Measurements from ENCODE around the gene CTIF. TPM values are rescaled to one million over a fixed set of nuclear protein-coding genes. Genes with fewer than 3 reads are reported as not detected.

Gene CTIF
- total RNA-seq, 1 experiment from 2014 or later: 23.8 TPM

DNA sequence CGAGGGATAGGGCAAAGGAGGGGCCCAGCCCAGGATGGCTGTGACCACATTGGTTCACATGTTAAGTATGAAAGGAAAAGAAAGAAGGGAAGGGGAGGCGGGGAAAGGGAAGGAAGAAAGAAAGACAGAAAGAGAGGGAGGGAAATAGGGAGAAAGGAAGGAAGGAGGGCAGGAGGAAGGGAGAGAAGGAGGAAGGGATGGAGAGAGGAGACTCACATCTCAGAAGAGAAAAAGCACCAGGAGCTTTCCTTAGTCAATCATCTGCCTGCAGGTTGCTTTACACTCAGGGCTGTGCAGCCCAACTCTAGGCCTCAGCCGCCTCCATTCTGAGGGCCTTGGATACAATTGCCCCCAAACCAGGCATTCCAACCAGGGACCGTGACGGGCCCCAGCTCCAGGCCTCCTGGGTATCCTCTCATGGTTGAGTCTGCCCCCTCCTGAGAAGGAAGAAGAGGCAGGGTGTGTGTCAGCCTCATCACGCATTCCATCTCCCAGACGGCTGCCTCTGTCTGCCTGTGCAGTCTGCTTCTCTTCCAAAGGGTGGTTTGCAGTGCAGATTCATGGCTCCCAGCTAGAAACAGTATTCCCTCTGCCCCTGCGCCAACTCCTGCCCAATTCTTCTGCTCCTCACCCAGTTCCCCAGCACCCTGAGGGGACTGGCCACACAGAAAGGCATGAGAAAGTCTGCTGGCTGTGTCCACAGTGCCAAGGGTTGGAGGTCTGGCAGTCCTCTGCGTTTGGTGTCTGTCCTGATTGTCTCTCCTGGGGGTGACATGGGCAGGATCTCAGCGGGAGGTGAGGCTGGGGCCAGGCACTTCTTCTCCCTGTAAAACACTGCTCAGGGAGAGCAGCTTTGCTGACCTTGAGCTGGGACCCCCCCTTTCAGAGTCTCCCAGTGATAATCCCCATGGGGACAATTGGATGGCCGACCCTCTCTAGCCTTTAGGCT, 248.6 kb downstream of the CTIF start:
- no peak for DNase-seq (ENCODE audit: low spot score)

DNA sequence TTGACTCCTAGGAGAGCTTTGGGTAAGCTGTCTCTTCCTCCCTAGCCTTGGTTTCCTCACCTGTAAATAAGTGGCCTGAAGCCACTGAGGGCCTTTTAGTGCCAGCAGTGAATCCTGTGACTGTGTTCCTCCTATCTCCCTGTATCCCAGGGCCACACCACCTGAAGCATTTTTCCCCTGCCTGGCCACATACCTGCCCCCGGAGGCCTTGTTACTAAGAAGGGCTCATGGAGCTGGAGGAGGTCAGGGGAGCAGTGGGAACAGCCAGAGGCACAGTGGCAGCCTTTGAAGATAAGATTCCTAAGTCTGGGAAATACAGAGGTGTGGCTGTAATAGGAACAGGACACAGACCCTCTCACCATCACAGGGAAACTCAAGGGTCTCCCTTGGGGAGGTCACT, 249.5 kb downstream of the CTIF start:
- no peak for DNase-seq (ENCODE audit: low spot score)

DNA sequence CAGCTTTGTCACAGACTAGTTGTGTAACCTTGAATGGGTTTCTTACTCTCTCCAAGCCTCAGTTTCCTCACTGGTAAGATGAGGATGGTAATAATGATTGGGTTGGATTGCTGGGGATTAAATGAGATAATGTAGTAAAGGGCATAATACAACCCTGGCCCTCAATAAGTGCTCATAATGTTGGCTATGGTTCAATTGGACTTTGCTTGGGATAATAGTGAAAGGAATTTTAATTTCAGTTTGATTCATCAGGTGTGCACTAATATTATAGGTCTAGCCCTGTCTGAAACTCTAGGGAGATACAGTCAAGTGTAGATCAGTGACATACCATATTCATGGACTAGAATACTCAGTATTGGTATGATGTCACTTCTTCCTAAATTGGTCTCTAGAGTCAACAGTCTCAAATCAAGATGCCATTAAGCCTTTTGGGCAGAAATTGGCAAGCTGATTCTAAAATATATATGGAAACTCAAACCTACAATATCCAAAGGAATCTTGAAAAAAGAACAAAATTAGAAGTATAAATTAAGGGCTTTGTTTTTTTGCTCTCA, 250.5 kb downstream of the CTIF start:
- no peak for DNase-seq (ENCODE audit: low spot score)

DNA sequence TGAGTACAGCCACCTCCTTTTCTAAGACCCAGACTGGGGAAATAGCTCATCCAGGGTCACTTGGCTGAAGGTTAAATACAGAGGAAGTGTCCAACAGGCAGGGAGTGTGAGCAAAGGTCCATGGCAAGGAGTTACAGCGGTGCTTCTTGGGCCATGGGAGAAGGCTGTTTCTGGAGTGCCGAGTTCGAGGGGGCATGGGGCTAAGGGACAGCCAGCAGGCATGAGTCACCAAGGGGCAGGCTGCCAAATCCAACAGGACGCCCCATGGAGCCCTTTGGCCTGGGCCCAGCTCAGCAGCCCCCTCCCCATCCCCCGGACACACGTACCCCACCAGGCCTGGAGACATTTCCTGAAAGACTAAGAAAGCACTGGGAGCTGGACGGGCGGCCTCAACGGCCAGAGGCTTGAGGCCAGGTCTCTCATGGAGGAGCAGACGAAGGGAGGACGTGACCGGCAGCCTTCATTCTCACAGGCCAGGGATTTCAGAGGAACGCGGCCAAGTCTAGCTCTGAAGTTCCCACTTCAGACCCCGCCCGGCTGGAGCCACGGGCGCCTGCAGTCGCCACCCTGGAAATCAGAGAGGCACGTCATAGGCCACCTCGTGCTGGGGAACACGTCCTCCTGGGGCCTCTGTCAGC, 251.5 kb downstream of the CTIF start:
- no peak for DNase-seq (ENCODE audit: low spot score)

DNA sequence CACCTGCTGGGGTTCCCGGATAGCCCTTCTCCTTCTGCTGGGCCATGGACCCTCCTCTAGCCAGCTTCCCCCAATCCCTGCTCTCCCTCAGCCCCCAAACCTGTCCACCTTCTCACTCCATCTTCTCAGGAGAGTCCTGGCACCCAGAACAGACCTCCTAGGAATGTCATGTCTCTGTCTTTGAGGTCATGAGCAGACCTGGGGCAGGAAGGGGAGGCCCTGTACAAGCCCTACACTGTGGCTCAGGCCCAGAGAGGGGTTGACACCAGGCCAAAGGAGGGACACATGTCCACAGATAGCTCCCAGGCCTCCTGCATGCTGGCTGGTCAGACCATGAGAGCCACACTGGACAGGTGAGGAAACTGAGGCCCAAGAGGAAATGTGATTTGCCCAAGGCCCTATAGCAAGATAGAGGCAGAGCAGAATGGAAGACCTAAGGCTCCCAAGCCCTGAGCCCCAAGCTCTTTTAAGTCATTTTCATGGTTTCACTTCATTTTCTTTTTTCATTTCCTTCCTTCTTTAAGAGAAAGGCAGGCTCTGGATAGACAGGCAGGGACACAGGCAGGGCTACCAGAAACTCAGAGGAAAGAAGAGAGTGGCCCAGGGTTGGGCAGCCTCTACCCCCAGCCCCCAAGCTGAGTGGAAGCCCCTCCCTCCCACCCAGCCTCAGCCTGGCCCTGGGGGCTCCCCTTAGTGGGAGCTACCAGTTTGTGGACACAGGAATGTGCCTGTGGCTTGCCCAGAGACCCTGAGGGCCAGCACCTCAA, 252.2 kb downstream of the CTIF start:
- DNase-seq (ENCODE audit: low spot score): no peak

DNA sequence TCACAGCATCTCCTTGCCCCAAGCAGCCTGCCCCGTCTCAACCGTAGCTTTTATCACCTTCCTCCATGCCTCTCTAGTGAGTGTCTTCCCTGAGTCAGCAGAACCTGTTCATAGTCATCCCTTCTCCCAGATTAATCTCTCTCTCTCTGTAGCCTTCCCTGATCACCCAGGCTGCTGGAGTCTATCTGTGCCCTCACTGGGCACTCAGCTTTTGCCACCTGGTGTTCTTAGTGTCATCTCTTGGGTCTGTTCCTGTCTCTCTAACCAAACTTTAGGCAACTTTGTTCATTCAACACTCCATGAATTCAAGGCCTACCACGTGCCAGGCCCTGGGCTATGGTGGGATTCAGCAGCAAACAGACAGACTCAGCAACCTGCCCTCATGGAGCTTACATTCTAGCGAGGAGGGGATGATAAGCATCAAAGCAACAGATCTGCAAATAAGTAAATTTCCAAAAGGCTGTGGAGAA, 252.8 kb downstream of the CTIF start:
- no peak for DNase-seq (ENCODE audit: low spot score)

DNA sequence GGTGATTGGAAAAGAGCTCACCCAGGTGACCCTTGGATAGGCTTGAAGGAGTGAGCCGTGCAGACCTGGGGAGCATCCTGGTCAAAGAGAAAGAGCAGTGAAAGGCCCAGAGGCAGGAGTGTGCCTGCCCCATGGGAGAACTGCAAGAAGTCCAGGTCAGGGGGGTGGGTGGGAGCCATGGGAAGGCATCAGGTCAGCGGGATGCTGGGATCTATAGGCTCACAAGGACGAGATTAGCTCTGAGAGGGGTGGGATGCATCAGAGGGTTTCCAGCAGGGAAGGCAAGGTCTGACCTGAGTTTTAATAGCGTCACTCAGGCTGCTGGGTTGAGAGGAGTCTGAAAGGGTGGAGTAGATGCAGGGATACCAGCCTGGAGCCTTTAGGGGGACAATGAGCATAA, 253.3 kb downstream of the CTIF start:
- no peak for DNase-seq (ENCODE audit: low spot score)

DNA sequence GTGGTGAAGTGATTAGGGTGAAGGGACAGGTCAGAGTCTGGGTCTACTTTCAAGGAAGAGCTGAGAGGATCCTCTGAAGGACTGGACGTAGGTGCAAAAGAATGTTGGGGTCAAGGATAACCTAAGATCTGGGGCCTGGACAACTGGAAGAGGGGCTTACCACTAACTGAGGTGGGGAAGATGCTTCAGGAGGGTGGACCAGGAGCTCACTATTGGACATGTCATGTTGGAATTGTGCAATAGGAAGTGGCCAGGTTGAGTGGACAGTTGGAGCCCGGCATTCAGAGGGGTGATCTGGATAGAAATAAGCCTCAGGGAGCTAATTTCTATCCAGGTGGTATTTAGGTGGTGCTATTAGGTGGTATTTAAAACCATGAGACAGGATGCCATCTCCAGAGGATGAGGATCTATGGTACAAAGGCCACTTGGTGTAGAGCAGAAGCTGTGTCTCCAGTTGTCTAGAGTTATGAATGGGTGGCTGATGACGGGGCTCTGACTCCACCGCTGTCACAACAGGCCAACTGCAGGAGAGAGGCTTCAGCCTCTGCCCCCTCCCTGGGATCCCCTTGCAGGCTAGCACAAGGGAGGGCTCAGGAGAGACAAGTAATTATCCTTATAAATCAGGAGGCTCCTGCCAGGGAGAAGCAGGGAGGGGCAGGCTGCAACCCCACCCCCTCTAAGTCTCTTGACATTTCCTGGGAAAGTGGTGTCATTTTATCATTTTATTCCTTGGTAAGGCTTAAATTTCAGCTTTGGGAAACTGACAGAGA, 254.0 kb downstream of the CTIF start:
- no peak for DNase-seq (ENCODE audit: low spot score)

DNA sequence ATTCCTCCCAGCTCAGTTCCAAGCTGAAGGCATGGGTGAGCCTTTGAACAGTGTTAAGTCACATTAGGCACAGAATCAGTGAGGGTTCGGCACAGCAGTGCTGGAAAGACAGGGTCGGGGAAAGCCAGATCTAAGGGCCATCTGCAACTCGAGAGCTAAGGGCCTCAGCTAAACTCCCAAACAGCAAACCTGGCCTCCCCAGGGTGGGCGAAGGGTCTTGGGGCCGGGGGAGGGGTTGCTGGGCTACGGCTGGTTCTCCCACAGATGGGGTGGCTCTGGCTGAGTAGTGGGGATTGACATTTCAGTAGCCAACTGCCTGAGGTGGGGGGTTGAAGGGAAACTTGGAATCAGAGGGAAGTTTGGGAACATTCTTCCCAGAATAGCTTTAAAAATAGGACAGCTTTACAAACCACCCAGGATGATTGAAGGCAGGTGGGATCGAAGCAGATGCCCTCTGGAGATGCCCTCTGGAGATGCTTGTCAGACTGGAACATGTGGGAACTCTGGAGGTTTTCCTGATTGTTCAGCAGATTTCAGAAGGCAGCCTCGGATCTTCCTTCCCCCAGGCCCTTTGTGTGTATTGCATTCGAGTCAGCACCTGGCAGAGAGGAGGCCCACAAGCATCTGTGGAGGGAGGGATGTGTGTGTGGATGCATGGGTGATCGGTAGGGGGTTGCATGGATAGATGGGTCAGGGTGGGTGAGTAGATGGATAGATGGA, 255.6 kb downstream of the CTIF start:
- no peak for DNase-seq (ENCODE audit: low spot score)

DNA sequence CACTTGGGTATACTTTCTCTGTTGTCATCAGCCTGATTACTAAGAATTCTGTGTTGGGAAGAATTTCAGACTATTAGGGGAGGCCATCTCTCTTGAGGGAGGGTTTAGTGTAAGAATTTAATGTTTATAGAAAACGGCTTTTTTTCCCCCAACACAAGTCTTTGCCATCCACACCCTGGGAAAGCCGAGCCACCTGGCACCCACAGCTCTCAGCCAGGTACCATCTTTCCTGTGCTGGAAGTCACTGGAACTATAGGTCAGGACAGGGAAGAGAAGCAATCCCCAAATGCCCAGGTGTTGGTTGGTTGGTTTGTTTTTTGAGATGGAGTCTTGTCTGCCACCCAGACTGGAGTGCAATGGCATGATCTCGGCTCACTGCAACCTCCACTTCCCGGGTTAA, 256.9 kb downstream of the CTIF start:
- no peak for DNase-seq (ENCODE audit: low spot score)

DNA sequence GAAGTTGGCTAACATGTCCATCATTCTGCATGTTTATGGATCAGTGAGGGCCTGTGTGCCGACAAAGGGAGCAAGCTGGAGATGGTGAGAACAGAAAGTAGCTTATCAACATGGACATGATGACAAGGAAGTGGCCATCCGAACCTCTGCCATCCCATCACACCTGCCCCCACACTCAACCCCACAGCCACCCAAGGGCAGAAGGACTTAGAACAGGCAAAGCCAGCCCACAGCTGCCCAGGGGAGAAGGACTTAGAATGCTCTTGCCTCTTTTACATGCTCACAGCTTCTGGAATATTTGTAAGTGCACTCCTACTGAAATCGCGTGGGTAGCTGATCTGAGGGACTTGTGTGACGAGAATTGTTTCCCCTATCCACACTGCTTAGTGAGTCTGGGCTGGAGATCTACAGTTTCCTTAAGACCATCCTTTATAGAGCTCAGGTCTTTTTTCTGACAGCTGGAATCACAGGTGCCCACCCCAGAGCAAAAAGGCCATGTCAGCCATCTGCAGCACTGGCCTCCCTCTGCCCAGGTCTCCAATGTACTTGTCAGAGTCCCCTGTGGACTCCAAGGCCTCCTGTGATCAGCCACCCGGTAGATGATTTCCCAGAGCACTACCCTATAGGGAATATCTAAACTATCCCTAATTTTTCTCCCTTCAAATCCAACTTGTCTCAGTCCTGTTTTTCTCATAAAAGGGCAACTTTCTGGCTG, 257.8 kb downstream of the CTIF start:
- no peak for DNase-seq (ENCODE audit: low spot score)

DNA sequence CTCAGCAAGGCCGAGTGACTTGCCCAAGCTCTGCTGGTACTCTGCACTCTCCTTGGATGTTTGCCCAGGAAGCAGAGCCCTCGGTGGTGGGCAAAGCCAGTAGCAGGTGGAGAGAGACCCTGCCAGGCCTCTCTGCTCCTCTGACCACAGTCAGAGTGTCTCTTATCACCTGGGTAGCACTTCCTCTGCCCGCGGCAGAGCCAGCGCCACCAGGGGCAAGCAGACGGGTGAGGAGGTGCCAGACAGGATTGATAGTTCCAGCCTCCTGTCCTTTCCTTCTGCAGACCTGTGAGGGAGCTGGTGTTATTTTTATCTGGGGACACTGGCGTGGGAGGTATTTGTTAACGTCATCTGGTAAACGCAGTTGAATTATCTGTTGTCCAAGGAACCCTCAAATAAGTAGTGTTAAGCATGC, 259.0 kb downstream of the CTIF start:
- DNase-seq (ENCODE audit: low spot score): no peak

DNA sequence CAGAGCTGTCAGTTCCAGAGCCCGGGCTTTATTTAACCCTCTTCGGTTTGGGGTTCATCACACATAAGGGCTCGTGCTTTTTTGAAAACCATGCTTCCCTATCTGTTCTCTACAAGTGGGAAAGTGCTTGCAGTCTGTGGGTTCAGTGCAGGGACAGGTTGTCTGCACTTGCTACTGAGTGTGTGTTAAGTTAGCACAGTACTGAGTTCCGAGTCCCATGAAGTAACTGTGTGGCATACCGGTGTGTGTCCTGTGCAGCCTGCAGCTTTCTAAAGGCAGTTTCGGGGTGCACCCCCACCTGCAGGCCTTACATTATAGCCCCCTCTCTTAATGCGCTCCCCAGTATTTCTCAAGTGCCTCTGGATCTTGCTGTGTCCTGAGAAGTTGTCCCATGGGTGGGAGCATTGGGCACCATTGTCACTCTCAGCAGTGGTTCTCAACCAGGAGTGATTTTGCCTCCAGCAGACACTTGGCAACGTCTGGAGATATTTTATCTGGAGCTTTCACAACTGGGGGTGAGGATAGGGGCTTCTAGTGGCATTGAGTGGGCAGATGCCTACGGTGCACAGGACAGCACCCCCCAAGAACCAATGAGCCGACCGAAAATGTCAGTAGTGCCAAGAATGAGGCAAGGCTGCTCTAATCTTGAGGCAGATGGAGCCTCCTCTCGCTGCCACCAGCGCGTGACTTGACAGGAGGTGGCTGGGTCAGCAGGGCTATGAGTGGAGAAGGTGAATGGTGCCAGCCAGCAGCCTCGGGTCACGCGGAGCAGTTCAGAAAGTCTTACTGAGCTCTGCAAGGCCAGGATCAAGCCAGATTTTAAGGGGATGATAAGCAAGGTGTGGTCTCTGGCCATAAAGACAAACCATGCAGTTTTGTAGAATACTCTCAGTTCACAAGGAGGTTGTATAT, 259.8 kb downstream of the CTIF start:
- DNase-seq (ENCODE audit: low spot score): no peak

DNA sequence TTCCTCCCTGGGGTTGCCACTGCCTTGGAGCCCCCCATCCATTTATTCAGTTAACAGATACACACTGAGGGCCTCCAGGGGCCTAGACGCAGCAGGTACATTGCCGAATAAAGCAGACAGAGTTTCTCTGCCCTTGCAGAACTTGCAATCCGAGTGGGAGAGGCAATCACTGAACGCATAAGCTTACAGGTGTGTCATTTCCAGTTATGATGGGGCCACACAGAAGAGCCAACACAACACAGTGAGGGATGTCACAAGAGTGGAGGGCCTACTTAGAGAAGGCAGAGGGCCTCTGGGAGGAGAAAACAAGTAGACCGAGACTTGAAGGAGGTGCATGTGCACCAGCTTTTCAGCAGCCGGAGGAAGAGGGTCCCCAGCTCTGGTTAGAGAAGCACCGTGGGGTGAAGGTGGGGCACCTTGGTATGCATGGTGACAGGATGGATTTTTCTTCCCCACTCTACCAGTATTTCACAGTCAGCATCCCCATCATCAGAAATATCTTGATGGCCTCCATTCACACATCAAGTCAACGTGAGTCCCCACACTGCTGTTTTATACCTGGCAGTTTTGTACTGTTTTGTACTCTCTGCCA, 261.0 kb downstream of the CTIF start:
- no peak for DNase-seq (ENCODE audit: low spot score)

DNA sequence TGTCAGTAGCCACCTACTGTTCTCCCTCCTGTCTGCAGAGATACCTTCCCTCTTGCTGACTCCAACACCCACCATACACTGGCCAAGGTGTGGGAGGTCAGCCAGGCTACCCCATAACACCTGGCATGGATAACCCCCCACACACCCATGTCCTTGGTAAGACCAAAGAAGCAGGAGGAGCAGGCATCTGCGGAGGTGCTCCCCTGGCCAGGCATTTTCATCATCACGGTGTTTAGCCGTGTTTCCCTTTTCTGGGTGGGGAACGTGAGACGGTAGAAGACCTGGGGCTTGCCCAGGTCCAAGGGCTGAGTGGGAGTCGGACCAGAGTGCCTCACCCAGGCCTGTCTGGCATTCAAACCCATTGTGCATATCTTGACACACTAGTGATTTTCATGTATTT, 261.6 kb downstream of the CTIF start:
- DNase-seq (ENCODE audit: low spot score): no peak

DNA sequence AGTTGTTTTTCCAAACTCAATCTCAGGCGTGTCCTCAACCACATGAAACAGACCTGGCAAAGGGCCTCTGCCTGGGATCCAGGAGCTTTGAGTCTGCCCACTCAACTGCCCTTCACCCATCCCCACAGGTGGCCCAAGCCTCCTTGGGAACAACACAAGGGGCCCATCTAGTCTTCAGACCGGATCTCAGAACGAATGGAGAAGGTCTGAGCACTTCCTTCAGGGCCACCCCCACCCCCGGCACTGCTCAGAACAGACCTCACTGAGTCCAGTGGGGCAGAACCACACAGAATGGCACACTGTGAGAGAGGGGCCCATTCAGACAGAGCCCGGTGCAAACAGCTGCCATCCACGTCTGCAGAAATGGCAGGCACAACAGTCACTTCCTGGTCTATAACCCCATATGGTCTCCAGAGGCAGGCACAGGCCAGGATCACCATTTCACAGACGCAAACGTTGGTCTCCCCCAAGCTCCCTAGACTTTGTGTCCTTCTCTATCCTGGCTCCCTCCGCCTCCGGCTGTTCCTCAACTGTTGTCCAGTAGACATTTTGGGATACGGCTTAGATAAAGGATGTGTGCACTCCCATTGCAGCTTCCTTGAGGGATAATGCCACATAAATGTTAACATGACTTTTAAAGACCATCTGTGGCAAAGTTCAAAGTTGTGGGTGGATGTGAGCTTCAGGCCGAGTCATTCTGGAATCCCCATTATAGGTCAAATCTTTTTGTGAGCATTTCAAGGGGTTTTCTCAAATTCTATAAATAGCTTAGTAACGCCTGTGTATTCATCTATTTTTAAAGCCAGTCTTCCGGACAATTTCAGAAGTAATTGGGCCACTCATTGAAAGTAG, 262.3 kb downstream of the CTIF start:
- no peak for DNase-seq (ENCODE audit: low spot score)

DNA sequence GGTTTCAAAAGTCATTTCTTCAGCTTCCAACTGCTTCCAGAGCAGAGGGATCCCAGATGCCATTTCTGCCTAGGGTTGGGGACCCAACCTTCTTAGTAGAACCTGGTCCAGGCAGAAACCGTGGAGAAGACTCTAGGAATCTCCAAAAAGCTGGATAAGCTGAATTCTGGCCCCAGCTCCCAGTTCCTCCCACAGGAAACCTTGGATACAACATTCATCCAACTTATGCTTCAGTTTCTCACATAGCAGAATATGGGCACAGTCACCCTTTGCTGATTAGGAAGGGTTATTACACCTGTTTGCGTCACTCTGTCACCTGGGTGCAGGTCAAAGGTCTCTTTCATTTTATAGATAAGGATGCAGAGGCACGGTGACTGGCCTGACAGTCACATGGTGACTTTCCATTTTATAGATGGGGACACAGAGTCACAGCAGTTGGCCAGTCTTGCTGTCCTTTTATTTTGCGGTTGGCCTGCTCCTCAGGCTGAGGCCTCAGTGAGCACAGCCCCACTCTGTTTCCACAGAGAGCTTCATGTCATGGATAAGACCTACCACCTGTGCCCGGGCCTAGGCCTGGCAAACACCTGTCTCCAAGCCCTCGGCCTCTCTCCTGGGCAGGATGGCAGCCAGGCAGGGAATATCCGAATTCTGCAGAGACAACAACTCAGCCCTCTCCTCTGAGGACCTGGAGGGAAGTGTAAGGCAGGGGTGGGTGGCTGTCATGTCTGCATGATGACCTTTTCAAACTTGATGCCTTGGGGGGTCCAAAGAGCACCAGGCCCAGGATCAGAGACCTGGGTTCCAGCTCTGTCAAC, 263.1 kb downstream of the CTIF start:
- DNase-seq (ENCODE audit: low spot score): no peak
